NCI-H345 (cell line): ENCODE results near the gene GALNT18.

ENCODE experiments used
- DNase-seq: peaks from one replicate; lab custom pipeline; 2025; lab: John Stamatoyannopoulos, UW

GALNT18 gene

GRCh38 chr11:11237070-11237832 is 384.6 kb downstream of the GALNT18 start:
- DNase-seq = no peak

GRCh38 chr11:11236498-11237059 is 385.2 kb downstream of the GALNT18 start:
- no peak for DNase-seq

- no peak for DNase-seq
These were observed 390.0 kb downstream of the GALNT18 start for GRCh38 chr11:11231763-11232162.

- DNase-seq = no peak
These were observed 390.8 kb downstream of the GALNT18 start for GRCh38 chr11:11230802-11231562.

GRCh38 chr11:11230087-11230486 is 391.7 kb downstream of the GALNT18 start:
- no peak for DNase-seq

GRCh38 chr11:11229647-11230046 is 392.2 kb downstream of the GALNT18 start:
- no peak for DNase-seq

- no peak for DNase-seq
These were observed 394.3 kb downstream of the GALNT18 start for GRCh38 chr11:11227296-11228085.
